Kidney tubule cell (primary cell): Measurements from ENCODE around the gene ZNF366.
A peak's percentile ranks its signal among the peaks of the same experiment; 100 is the strongest.

ENCODE experiments used
- DNase-seq: peaks from one replicate; pipeline ENCODE4 v3.0.0-alpha.2; 2018; ENCODE audit warnings: low spot score

ZNF366 gene, protein sequence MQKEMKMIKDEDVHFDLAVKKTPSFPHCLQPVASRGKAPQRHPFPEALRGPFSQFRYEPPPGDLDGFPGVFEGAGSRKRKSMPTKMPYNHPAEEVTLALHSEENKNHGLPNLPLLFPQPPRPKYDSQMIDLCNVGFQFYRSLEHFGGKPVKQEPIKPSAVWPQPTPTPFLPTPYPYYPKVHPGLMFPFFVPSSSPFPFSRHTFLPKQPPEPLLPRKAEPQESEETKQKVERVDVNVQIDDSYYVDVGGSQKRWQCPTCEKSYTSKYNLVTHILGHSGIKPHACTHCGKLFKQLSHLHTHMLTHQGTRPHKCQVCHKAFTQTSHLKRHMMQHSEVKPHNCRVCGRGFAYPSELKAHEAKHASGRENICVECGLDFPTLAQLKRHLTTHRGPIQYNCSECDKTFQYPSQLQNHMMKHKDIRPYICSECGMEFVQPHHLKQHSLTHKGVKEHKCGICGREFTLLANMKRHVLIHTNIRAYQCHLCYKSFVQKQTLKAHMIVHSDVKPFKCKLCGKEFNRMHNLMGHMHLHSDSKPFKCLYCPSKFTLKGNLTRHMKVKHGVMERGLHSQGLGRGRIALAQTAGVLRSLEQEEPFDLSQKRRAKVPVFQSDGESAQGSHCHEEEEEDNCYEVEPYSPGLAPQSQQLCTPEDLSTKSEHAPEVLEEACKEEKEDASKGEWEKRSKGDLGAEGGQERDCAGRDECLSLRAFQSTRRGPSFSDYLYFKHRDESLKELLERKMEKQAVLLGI

DNA sequence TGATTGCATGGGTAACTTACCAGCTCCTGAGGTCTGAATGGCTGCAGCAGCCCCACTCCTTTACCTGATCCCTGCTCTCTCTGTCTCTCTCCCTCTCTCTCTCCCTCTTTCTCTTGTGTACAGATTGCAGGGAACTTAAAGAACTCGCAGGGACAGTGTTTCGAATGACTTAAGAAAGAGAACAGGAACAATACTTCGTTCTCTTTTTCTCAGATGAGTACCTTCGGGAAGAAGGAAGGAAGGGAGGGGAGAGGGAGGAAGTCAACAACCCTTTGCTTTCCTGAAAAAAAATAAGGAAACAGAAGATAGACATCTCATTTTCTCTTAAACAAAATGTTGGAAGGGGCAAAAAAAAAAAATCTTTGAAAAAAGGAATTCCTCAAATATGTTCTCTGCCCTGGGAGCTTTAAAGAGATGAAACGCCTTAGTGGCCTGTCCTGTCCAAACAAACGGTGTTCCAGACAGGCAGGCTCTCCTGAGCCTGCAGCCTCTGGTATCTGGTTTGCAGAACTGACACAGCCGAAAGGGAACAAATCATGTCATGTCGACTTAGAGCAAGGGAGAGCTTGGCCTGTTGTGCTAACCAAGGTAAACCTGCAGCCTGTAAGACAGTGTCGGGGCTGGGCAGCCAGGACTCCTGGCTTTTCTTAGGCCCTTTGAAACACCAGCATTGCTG, at the start of gene ZNF366:
TSS of gene ZNF366 (minus strand) at position 180 of the 676 bp plus-strand sequence. CDS start 45,914 bp downstream, outside the sequence.
- no peak for DNase-seq

DNA sequence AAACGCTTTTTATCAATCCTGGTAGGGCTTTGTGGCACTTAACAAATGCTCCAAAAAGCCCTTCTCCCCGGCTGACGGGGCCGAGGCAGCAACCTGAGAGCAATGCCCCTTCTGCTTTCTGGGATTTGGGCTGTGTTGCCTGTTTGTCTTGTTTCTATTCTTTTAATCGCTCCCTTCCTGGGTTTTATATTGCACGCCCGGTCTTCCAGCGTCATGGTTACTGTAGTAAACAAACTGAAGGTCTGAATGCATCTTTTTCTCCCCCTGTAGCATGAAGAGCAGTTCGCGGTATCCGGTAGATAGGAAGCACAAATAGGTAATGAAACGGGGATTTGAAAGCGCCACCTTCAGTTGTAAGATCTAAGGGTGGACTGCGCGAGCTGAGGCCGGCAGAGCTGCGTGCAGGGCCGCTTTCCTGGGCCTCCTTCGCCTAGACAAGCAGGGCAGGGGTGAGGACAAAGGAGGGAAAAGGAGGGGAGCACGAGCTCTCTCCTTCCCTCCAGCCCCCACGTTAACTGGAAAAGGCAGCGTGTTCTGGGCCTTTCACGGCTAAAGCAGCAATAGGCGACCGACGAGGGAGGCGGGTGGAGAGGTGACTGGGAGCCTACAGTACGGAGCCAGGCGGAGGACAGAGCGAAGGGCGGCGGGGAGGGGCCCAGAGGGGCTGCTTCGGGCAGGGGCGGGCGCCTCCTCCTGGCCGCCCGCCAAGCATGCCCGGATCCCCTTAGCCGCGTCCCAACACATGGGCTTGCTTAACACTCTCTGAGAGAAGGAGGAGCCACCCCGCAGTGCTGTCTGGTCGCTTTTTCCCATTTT, 49.3 kb upstream of the ZNF366 start:
- DNase-seq, result peak; percentile 68

DNA sequence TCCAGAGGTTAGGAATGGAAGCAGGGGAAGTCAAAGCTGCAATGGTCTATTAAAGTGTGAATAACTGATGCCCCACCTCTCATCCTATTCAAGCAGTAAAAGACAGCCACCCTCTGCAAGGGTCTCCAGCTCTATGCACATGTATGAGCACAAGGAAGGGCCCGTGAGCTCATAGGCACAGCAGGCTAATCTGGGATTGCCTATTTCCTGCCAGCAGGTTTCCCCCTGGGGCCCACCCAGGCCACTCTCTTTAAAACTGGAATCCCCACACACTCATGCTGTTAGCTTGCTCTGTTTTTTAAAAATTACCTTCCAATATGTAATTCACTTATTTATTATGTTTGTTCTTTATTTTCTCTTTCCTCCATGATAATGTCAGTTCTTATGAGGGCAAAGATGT, 48.7 kb upstream of the ZNF366 start:
- DNase-seq, result no peak

DNA sequence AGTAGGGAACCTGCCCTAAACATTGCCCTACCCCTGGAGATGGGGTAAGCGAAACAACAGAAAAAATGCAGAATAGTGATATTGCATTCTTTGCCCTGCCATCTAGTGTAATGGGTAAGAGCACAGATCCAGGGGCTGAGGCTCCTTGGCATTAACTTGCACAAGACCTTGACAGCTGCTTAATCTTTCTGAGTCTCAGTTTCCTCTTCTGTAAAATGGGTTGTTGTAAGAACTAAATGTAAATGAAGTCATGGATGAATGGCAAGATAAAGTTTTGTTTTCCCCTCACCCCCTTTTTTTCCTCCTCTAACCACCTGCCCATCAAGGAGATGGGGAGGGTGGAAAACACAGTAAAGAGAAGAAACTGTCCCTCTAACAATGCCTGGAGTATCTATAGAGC, 47.7 kb upstream of the ZNF366 start:
- no peak for DNase-seq

DNA sequence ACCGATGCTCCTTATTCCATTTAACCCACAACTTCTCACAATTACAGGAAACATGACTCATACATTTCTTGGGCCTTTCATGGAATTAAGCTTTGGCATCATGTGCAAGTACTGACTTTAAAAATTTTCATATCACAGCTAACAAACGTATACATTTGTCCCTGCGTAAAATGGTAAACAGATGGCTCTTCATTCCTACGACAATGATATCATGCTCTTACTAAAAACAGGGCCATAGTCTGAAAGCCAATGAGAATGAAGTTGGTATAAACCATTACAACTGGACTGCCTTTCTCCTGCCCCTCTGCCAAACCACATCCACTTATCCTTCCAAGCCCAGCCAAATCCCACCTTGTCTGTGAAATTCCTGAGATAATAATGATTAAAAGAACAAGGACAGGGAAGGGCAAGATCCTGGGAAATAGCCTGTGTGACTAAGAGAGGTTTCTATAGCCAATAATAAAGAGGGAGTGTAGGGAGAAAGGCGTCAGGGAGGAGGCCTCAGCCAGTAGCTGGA, 44.9 kb upstream of the ZNF366 start:
- DNase-seq, result peak; percentile 59

DNA sequence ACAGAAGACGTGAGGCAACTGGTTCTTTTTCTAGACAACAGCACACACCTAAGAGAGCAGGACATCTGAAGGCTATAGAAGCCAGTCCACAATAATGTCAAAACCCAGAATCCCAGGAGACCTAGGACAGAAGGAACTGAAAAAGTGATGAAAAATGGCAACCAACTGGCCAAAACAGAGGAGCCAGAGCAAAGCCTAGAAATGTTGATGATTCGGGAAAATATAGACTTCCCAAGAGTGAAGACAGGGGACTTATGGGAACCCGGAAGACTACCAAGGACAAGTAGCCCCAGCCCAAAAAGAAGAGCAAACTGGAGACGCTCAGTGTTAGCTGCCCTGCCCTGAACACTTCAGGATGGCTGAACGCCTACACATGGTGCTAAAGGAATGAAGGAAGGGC, 43.4 kb upstream of the ZNF366 start:
- DNase-seq, result no peak

DNA sequence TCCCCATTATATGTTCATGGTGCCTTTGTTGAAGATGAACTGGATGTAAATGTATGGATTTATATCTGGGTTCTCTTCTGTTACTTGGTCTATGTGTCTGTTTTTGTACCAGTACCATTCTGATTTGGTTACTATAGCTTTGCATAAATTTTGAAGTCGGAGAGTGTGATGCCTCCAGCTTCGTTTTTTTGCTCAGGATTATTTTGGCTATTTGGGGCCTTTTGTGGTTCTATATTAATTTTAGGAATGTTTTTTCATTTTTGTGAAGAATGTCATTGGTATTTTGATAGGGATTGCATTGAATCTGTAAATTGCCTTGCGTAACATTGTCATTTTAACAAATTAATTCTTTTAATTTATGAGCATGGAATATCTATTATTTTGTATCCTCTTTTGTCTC, 36.6 kb upstream of the ZNF366 start:
- no peak for DNase-seq

DNA sequence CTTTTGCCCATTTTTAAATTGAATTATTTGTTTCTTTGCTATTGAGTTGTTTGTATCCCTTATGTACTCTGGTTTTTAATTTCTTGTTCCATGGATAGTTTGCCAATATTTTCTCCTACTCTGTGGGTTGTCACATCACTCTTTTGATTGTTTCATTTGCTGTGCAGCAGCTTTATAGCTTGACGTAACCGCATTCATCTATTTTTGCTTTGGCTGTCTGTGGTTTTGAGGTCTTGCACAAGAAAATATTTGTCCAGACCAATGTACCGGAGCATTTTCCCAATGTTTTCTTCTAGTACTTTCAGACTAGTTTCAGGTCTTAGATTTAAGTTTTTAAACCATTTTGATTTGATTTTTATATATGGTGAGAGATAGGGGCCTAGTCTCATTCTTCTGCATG, 36.2 kb upstream of the ZNF366 start:
- DNase-seq, result no peak

DNA sequence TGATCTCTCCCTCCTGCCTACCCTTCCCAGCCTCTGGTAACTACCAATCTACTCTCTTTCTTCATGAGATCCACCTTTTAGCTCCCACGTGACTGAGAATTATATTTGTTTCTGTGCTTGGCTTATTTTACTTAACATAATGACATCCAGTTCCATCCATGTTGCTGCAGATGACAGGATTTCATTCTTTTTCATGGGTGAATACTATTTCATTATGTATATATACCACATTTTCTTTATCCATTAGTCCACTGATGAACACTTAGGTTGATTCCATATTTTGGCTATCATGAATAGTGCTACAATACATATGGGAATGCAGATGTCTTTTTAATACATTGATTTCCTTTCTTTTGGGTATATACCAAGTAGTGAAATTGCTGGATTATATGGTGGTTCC, 35.5 kb upstream of the ZNF366 start:
- DNase-seq, result no peak

DNA sequence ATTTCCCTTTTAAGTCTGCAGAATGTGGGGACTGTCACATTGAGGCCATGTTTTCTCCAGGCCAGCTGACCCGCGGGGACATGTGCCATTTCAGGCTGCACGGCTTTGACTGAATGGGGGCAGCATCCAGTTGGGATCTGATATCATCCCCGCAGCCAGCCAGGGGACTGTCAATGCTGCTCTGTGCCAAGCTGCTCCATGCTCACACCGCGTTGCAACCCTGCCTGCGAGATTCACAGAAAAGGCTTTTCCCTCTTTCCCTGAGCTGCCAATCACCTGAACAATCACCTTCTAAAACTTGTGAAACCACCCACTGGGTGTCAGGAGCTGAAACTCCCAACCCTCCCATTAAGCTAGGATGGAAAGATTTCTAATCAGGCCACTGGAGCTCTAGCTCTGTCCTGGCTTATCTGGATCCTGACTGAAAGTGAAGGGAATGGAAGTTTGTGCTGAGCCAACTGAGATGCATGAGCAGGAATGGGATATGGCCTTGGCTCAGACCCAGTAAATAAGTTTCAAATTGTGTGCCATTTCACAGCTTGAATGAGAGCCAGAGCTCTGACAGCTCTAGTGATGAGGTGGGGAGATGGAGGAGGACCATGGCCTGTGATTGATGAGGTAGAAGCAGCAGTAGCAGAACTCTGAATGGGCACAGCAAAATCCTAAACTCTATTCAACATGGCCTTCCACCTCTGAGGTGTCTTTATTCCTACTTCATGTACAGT, 34.5 kb upstream of the ZNF366 start:
- DNase-seq, result no peak

DNA sequence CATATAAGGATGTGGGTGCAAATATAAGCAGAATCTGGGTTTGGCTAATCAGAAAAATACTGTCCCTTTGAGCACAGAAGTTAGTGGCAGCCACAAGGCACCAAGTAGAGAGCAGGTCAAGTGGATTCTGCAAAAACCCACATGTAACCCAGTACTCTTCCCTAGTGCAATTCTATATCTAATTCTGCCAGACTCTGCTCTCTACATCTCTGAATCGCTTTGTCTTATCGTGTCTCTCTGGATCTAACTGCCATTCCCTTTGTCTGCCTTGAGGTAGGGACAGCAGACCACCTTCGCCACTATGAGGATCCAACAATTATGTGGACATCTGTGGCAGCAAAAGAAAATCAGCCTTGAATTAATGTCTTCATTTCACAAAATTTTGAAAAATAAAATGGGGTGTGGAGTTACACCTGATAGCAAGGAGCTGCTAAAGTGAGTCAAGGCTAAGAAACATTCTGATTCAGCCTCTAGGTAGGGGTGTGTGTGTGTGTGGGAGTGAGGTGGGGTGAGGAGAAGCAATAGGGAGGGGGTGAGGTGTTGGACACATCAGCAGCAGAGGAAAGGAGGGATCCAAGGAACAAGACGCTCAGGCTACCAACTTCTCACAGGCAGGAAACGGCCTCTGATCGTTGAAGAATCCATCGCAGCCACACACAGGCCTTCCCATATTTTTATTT, 33.7 kb upstream of the ZNF366 start:
- DNase-seq, result no peak

DNA sequence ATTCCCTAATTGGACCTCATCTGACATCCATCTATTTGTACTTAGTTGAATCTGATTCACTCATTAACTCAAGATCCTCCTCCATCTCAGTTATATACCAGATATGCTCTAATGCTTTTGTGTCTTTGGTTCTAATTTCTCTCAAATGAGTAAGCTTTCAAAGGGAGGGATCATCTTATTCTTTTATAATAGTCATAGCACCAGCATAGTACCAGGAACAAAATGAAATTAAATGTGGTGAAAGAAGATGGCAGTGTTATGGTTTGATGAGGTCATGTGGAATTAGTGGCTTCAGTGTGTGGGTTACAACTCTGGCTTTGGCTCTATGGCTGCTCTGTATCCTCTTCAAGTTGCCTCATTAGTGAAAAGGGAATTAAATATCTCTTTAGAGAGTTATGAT, 32.5 kb upstream of the ZNF366 start:
- DNase-seq, result peak; percentile 64

DNA sequence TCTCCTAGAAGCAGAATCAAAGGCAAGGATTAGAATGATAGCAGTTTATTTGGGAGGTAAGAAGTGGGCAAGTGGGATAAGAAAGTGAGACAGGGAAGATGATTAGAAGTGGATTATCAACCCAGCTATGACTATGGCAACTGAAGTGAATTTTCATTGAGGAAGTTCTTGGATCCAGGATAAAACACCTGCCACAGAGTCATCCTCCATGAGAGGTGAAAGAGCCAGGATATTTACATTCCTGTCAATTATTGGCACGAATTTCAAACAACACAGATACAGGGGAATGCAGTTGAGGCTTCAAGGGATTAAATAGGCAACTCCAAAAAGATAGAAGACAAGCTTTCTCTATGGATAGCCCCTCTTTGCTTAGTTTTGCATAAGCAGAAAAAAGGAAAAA, 31.8 kb upstream of the ZNF366 start:
- DNase-seq, result peak; percentile 50

DNA sequence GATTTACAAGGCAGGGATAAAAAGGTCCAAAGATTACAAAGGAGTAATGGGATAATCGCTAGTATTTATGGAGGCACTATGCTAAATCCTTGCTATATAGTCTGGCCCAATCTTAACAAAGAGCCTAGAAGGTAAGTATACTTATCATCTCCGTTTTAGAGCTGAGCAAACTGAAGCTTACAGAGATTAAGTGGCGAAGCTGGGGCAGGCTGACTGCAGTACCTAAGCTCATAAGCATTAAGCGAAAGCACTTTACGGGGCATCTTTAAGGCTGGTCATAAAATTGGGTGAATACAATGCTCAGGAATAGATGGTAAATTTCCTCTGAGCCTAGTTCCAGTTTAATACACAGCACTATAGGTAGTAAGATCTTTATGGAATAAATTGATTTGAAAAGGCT, 30.0 kb upstream of the ZNF366 start:
- no peak for DNase-seq

DNA sequence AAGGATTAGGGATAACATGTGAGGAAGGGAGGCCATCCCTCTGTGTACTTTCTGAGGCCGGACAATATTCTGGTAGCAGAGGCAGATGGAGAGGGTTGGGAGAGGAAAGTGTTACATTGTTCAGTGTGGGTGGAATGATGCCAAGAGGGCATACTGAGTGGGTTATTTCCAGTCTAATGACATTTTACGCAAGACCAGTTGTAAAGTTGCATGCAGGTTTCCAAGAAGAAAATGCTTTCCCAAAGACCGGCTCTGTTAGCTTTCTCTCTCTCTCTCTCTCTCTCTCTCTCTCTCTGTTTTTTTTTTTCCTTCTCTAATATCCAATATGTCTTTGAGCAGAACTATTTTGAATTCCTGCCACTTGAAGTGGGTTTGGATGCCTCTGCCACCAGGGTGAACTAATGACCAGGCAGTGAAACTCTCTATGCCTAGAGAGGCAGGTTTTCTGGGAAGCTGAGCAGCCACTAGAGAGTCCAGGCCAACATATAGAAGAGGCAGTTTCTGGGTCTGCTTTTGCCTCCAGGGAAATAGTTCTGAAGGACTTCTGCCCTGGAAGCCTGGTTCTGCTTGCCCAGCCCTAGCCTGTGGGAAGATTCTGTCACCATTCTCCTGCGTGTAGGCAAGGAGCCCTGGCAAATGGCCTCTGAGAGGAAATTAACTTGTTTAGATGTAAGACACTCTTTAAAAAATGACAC, 24.4 kb upstream of the ZNF366 start:
- peak; percentile 14 for DNase-seq

DNA sequence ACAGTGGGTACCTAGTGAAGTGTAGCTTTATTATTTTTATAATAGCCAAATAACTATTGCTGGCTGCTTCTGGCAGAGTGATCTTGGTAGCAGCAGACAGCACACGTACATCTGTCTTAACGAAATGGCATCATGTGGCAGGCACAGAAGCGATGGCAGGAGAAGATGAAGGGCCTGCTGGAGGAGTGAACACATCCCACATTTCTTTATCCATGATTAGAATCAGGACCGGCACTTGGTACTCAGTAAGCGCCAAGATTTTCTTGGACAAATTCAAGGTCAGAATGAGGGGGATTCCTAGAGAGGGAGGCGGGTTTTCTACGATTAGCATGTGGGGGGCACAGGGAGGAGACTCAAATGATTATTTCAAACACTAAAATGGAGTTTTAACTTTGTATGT, 23.0 kb upstream of the ZNF366 start:
- DNase-seq, result no peak

DNA sequence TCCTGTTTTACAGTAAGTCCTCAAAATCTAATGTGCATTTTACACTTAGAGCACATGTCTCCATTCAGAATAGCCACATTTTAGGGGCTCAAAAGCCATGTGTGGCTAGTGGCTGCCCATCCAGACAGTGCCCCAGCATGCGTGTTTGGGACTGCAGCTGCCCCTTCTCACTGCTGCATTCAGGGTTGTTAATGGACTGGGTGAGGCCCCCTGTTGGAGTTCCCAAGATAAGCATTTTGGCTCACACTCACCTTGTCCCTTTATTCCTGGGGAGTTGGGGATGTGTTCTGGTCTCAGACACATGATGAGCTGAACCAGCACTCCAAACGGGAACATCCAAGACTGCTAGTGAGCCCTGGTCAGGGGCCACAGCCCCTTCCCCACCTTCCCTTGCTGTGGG, 22.2 kb upstream of the ZNF366 start:
- DNase-seq, result no peak

DNA sequence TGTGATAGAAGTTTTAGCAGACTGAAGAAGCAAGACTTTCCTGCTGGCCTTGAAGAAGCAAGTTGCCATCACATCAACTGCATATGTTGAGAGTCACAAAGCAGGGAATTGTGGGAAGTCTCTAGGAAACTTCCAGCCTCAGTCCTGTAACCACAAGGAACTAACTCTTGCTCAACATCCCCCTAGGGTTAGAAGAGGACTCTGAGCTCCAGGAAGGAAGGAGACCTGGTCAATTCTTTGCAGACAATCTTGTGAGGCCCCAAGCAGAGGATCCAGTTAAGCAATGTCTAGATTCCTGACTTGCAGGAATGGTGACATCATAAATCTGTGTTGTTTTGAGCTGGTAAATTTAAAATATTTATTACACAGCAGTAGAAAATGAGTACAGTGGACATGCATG, 18.6 kb upstream of the ZNF366 start:
- DNase-seq, result peak; percentile 76

DNA sequence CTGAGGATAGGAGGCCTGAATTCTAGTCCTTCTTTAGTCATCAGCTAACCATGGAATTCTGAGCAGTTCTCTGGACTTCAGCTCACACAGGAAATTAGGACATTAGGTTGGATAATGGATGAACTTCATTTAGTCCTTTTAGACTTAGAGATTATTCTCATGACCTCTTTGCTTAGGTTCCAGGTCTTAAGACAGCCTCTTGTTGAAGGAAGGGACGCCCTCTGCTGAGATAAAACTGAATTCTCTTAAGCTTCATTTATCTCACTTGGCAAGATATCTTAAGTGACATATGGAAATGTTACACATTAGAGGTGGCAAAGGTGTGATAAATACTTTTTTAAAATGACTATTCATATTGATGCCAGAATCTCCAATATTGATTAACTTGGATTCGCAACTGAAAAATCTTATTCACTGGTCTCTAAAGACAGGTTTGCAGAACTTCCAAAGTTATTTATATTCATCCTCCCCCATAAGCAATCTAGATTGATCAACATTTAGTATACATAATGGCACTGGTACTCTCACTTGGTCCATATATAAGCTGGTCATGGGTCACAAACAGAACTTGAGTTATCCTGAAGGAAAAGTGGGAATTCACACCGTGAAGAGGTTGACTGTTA, 16.9 kb upstream of the ZNF366 start:
- DNase-seq, result peak; percentile 75

DNA sequence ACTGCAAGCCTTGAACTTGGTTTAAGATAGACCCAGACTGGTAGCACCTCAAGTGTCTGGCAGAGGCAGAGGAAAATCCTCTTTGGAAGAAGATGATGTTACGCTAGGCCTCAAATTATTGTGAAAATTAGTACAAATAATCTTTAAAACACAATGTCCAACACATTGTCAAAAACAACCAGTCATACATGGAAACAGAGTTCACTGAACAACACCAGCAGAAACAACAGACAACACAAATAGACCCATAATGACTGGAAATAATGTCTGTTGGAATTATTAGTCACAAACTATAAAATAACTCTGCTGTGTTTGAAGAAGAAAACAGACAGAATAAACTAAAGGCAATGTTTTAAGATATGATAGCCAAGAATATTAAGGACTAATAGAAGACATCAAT, 15.4 kb upstream of the ZNF366 start:
- no peak for DNase-seq
